HG03060 (cell line): ENCODE measurements around the gene KDM4B.
"Not testable (repeated sequence)": the region's sequence is repeated elsewhere in the genome, so short reads cannot be mapped to it uniquely, and the experiment has no call there.

ENCODE experiments used
- ATAC-seq: cut with Tn5 transposase; IDR thresholded peaks from one replicate; pipeline ENCODE4 v1.9.1; 2021; ENCODE audit warnings: low read depth, moderate number of reproducible peaks; ENCODE audit not compliant: unreplicated experiment

The KDM4B gene

GRCh38 chr19:4968462-4969291 lies at the start of gene KDM4B:
TSS of gene KDM4B (plus strand) at chr19:4969113. CDS start at chr19:5032891, 63,778 bp downstream.
- ATAC-seq = peak; percentile 88

- ATAC-seq = no peak
These were observed 46.2 kb upstream of the KDM4B start for GRCh38 chr19:4922530-4923275.

DNA sequence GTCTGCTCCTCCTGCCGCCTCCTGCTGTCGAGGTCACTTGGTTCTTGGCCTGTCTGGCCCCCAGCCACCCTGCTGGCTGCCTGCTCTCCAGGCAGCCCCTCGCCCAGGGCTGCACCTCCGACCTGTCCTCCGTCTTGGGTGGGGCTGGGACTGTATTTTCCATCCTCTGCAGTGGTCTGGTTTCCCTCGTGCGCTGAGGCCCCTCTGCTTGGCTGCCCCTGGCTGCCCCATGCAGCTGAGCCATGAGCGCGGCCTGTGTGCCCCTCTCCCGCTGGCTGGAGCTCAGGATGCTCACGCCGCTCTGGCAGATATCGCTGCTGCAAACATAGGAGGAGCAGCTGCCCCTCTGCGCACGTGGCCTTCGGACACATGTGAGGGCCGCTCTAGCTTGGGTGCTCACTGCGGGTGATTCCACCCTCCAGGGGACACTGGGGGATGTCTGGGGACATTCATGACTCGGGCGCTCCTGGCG lies 45.6 kb upstream of the KDM4B start:
- no peak for ATAC-seq

DNA sequence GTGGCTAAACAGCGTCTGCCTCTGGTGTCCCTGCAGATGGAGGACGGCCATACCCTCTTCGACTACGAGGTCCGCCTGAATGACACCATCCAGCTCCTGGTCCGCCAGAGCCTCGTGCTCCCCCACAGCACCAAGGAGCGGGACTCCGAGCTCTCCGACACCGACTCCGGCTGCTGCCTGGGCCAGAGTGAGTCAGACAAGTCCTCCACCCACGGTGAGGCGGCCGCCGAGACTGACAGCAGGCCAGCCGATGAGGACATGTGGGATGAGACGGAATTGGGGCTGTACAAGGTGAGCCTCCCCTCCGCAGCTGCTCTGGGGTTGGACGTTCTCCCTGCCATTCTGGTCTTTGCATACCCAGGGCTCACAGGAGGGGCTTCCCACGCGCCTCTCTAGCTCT lies 39.7 kb upstream of the KDM4B start:
- no peak for ATAC-seq

GRCh38 chr19:4930664-4931063 lies 38.2 kb upstream of the KDM4B start:
- ATAC-seq = no peak

DNA sequence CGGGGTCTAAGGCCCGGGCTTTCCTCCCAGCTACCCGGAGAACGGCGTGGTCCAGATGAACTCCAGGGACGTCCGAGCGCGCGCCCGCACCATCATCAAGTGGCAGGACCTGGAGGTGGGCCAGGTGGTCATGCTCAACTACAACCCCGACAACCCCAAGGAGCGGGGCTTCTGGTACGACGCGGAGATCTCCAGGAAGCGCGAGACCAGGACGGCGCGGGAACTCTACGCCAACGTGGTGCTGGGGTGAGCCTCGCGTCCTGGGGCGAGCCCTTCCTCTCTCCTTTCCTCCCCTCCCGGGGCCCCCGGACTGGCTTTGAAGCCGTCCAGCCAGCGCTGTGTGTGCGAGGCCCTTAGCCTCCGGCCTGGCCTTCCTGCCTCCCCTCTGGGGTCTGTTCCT lies 36.2 kb upstream of the KDM4B start:
- ATAC-seq = no peak

GRCh38 chr19:4933528-4933927 lies 35.4 kb upstream of the KDM4B start:
- no peak for ATAC-seq

DNA sequence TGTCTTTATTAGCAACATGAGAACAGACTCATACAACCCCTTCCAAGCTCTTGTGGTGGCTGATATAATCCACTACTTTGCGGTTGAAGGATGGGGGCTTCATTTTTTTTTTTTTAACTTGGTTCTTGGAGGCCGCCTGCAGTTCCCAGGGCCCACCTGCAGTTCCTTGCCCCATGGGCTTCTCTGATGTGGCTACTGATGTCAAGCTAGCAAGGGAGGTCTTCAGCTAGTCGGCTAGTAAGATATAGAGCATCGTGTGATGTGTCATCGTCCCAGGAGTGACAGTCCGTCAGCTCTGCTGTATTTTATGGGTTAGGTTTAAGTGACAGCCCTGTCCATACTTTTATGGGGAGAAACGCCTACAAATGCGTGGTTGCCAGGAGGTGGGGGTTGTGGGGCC lies 33.5 kb upstream of the KDM4B start:
- ATAC-seq = no peak

GRCh38 chr19:4937060-4937459 lies 31.9 kb upstream of the KDM4B start:
- ATAC-seq = no peak

DNA sequence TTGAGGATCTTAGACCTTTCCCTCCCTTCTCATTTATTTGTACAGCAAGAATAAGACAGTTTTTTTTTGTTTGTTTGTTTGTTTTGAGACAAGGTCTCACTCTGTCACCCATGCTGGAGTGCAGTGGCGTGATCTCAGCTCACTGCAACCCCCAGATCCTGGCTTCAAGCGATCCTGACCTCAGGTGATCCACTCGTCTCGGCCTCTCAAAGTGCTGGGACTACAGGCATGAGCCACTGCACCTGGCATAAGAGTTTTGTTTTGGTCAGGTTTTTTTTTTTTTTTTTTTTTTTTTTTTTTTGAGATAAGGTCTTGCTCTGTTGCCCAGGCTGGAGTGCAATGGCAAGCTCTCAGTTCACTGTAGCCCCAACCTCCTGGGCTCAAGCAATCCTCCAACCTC lies 30.5 kb upstream of the KDM4B start:
- ATAC-seq = not testable (repeated sequence)

DNA sequence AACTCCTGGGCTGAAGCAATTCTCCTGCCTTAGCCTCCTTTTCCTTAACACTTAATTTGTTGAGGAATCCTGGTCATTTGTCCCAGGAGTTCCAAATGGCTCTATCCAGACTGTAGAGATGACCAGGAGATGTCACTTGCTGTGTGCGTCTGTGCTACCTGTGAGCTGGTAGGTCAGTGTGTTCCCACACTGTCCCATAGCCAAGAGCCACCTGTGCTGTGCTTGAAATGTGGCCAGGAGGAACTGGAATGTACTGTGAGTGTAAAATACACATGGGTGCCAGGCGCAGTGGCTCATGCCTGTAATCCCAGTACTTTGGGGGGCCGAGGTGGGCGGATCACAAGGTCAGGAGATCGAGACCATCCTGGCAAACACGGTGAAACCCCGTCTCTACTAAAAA lies 29.4 kb upstream of the KDM4B start:
- ATAC-seq = no peak

- ATAC-seq = not testable (repeated sequence)
These were observed 27.2 kb upstream of the KDM4B start for GRCh38 chr19:4941638-4942169.

DNA sequence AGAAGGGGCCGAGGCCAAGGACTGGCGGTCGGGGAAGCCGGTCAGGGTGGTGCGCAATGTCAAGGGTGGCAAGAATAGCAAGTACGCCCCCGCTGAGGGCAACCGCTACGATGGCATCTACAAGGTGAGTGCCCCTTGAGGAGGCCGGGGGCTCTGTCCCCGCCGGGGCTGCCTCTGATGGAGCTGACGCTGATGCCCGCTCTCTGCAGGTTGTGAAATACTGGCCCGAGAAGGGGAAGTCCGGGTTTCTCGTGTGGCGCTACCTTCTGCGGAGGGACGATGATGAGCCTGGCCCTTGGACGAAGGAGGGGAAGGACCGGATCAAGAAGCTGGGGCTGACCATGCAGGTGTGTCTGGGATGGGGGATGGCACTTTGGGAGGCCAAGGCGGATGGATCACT lies 18.3 kb upstream of the KDM4B start:
- ATAC-seq = not testable (repeated sequence)

GRCh38 chr19:4951656-4952055 lies 17.3 kb upstream of the KDM4B start:
- no peak for ATAC-seq

- ATAC-seq = no peak
These were observed 16.0 kb upstream of the KDM4B start for GRCh38 chr19:4952945-4953344.

- not testable (repeated sequence) for ATAC-seq
These were observed 14.4 kb upstream of the KDM4B start for GRCh38 chr19:4954320-4955149.

DNA sequence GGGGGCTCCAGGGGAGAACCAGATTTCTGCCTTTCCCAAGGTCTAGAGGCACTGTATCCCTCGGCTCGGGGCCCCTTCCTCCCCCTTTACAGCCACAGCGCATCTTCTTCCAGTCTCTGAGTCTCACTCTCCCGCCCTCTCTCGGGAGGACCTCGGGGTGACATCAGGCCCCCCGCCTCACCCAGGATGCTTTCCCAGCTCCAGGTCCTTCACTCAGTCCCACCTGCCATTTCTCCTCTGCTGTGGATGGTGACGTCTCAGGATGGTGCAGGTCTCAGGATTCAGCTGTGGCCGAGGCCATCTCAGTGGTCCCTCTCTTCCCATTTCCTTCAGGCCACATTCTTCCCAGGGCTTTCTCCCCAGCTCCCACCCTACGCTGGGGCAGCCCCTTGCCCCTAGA lies 13.6 kb upstream of the KDM4B start:
- ATAC-seq = no peak

DNA sequence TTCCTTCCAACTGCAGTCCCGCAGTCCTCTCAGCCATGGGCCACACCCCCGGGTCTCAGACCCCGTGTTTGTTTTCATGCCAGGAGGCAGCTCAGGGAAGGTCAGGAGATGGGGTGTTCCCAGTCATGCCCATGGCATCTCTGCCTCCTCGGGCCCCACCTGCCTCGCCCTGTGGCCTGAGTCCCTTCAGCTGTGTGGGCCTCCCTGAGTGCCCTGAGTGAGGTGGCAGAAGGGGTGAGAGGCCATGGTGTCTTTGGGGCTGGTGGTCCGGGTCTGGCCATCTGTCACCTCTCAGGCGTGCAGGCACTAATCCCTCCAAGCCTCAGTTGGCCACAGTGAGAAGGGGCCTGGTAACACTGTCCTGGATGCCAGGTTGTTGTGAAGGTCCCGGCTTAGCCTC lies 10.9 kb upstream of the KDM4B start:
- ATAC-seq = no peak

- ATAC-seq = no peak
These were observed 6.8 kb upstream of the KDM4B start for GRCh38 chr19:4962085-4962619.

GRCh38 chr19:4965061-4965460 lies 3.9 kb upstream of the KDM4B start:
- ATAC-seq = no peak
